HG03280 (cell line): ENCODE data around the gene PRCD.
"Not testable (repeated sequence)": the region's sequence is repeated elsewhere in the genome, so short reads cannot be mapped to it uniquely, and the experiment has no call there.

Experiments used
- ATAC-seq: cut with Tn5 transposase; IDR thresholded peaks from one replicate; pipeline ENCODE4 v1.9.1; 2021; ENCODE audit warnings: mild to moderate bottlenecking, moderate library complexity; ENCODE audit not compliant: unreplicated experiment

PRCD gene

DNA sequence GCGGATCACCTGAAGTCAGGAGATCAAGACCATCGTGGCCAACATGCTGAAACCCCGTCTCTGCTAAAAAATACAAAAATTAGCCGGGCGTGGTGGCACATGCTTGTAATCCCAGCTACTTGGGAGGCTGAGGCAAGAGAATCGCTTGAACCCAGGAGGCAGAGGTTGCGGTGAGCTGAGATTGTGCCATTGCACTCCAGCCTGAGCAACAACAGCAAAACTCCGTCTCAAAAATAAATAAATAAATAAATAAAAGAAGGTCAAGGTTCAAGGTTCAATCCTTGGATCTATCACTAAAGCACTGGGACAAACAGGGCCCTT is 14.4 kb upstream of the PRCD start:
- not testable (repeated sequence) for ATAC-seq

DNA sequence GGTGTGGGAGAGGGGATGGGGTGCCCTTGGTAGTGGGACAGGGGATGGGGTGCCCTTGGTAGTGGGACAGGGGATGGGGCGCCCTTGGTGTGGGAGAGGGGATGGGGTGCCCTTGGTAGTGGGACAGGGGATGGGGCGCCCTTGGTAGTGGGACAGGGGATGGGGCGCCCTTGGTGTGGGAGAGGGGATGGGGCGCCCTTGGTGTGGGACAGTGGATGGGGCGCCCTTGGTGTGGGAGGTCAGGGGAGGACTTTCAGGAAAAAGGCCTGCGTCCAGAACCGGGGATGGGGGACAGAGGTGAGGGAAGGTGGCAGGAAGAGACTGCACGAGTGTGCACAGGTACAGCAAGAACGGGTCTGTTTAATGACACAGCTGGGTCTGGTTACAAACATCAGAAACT is 12.8 kb upstream of the PRCD start:
- ATAC-seq, result not testable (repeated sequence)

DNA sequence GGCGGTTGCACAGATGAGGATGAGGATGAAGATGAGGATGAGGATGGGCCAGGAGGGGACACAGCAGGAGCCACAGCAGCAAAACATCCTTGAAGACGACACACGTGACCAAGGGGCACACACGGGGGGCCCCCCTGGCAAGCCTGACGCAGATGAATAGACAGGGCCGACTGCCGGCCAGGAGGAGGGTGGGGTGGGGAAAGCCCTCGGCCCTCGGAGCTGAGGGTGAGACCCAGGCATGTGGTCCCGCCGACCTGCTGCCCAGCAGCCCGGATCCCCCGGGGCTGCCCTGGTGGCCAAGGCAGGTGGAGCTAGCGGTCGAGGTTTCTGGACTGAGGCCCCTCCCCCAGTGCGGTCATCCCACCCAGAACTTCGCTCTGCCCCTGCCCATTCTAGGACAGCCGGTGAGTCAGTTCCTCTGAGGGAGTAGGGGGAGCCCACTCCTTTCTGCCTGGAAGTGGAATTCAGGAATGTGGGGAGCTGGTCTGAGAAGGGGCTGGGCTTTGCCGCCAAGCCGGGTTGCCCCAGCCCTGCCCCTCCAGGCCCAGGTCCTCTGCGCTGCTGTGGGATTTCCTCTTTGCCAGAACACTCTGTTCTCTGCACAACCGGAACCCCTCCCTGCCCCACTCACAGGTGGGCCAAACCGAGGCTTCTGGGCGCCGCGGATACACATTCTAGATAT is 12.3 kb upstream of the PRCD start:
- peak; percentile 43 for ATAC-seq

DNA sequence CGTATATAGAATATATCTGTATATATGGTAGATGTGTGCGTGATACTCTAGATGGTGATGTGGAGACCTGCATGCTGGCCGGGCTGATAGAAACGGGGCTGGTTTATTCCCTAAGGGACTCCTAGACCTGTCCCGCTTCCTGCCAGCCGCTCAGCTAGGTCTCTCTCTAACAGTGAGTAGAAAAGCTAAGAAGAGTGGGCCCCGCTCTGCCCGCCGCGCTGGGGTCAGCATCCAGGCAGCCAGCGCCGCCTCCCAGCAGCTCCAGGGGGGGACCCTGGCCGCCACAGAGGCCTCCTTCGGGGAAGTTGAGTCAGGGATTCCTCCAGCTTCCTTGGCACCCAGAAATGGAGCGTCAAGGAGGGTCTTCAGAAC is 11.7 kb upstream of the PRCD start:
- ATAC-seq, result peak; percentile 34

DNA sequence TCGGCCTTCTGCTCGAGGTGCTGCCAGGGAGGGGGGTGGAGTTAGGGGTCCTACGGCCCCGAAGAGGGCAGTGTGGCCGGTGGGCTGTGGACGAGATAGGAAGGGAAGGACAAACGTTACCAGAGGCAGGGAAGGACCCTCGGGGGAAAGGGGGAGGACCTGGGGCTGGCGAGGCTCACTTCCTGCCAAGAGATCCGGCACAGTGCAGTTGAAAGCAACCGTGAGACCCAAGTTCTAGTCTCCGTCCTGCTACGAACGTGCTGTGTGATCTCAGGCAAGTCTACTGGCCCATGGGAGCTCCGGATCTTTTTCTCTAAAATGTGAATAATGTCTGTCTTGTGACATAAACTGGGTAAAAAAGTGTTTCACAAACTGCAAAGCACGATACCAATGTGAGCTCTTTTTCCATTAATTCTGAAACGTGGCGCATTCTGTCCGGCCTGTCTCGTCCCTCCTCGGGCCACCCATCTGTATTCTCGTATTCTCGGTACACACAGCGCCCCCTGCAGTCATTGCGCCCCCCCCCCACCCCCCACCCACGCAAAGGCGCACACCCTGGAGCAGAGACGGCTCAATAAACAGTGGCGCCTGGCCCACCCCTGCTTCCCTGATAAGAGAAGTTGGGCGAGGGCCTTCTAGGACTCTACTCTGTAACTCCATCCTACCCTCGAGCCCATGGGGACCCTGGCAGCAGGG is 11.2 kb upstream of the PRCD start:
- no peak for ATAC-seq

DNA sequence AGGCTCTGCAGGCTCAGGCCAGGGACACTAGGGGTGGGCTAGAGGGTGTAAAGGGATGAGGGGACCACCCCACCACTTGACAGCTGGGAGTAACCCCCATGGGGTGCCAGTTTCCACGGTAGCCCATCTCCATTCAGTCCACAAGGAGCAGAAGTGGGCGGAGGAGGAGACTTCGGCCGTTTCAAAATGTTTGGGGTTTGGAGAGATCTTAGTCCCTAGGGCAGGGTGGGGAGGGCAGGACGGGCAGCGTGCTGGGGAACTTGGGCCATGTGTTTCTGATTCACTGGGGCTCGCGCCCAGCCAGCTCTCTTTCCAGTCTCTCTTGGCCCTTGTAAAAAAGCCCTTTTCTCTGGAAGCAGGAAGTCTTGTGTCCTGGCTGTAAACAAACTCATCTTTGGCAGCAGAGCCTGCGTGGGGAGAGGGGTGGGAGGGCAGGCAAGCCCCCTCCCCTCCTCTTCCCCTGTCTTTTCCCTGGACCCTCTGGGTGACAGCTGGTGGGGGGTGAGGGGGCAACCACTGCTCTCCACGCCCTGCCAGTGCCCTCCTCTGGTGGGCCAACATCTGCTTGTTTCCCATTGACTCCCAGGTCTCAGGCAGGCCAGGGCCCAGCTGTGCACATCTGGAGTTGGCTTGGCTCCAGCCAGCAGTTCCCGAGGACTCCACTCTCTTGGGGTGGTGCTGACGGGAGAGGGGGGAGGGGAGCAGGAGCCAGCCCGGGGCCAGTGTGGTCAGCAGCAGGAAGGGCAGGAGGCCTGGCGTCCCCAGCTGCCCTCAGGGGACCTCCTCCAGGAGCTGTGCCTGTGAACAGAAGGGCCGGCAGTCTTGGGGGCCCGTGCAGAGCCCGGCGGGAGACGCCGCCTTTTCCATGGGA is 10.4 kb upstream of the PRCD start:
- ATAC-seq, result no peak

DNA sequence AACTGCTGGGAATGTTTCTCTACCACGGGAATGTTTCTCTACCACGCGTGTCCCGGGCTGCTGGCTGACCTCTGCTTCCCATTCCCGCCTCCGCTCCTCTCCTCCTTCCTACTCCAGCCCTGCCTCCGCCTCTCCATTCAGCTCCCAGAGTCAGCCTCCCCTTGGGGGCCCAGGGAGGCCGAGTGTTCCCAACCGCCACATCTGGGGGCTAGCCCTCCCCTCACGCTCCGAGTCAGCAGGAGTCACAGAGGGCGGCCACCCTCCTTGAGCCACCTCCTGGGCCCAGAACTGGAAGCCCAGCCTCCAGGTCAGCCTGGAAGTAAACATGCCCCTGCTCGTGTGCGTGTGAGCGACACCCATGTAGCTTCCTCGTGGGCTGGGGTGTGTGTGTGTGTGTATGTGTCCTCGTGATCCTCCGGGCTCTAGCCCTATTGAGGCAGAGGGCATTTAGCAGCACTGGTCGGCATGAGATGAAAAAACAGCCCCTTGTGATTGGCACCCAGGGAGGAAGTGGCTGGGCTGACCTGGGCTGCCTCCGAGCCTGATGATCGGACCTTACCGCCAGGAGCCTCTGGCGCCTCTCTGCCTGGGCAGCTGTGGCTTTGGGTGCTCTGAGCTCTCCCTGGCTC is 9.6 kb upstream of the PRCD start:
- ATAC-seq, result no peak

DNA sequence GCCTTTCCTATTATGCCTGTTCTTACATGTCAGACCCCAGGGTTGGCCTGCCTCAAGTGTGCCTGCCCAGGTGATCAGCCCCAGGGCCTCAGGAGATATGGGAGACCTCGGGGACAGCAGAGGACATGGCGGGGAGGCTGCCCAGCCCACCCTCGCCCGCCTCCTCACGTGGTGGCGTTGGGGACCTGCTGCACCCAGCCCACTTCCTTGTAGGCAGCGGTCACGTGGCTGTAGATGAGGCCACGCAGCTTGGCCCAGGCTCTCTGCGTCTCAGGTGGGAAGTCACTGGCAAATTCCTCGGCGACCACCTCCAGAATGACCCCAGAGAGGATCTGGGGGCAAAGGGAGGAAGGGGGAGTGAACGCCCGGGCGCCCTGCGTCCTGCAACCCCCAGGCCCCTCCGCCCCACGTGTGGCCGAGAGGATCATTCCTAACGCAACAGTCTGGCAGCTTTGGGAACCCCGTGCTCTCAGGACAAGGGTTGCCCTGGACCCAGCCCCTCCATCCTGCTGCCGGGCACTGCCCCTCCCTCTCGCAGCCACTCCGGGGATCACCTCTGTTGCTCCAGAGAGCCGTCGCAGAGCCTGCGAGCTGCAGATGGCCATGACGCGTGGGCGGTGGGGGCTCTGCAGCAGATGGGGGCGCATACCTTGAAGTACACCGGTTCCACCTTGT is 8.9 kb upstream of the PRCD start:
- ATAC-seq, result no peak

DNA sequence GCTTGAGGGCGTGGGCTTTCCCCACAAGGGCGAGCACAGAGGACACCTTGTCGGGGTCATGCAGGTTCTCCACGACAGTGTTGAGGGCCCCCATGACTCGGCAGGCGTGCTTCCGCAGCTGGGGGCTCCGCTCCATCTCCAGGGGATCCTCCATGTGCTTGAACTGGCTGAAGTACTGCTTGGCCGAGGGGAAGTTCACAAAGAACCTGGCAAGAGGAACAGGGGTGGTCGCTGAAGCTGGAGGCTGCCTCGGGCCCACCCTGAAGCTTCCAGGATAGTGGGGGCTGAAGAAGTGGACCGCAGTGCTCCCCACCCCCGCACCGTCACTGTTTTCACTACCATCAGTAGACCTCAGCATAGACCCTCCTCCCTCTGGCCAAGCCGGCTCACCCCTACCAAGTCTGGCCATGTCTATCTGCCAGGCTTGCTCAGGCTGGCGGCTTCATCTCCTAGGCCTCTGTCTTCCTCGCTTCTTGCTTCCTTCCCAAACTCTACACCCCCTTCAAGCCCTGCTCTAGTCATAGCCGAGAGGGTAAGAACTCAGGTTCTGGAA is 8.3 kb upstream of the PRCD start:
- no peak for ATAC-seq

DNA sequence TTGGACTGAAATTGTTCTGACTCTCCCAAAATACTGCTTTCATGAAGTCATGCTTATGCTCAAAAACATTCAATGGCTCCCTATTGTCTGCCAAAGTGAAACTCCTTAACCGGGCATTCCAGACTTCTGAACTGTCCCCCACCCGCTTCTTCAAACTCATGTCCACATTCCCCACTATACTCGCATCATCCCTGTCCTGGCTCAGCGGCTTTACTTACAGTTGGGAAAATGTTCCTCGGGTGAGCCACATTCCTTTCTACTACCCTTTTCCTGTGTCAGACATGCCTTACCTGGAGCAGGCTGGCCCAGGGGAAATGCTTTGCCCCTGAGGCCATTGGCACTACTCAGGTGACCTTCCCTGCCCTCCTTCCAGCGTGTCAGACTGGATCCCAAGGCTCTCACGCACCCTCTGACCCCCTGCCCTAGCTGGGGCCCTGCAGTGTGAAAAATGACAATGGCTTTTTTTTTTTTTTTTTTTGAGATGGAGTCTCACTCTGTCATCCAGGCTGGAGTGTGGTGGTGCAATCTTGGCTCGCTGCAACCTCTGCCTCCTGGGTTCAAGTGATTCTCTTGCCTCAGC is 7.7 kb upstream of the PRCD start:
- no peak for ATAC-seq

DNA sequence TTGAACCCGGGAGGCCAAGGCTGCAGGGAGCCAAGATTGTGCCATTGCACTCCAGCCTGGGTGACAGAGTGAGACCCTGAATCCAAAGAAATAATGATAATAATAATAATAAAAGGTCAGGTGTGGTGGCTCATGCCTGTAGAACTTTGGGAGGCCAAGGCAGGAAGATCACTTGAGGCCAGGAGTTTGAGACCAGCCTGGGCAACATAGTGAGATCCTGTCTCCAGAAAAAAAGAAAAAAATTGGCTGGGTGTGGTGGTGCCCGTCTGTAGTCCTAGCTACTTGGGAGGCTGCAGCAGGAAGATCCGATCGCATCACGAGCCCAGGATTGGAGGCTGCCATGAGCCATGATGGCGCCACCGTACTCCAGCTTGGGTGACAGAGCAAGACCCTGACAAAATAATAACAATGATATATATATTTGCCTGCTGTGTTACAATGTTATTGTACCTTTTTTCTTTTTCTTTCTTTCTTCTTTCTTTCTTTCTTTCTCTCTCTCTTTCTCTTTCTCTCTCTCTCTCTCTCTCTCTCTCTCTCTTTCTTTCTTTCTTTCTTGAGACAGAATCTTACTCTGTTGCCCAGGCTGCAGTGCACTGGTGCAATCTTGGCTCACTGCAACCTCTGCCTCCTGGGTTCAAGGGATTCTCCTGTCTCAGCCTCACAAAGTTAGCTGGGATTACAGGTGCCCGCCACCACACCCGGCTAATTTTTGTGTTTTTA is 6.0 kb upstream of the PRCD start:
- not testable (repeated sequence) for ATAC-seq

DNA sequence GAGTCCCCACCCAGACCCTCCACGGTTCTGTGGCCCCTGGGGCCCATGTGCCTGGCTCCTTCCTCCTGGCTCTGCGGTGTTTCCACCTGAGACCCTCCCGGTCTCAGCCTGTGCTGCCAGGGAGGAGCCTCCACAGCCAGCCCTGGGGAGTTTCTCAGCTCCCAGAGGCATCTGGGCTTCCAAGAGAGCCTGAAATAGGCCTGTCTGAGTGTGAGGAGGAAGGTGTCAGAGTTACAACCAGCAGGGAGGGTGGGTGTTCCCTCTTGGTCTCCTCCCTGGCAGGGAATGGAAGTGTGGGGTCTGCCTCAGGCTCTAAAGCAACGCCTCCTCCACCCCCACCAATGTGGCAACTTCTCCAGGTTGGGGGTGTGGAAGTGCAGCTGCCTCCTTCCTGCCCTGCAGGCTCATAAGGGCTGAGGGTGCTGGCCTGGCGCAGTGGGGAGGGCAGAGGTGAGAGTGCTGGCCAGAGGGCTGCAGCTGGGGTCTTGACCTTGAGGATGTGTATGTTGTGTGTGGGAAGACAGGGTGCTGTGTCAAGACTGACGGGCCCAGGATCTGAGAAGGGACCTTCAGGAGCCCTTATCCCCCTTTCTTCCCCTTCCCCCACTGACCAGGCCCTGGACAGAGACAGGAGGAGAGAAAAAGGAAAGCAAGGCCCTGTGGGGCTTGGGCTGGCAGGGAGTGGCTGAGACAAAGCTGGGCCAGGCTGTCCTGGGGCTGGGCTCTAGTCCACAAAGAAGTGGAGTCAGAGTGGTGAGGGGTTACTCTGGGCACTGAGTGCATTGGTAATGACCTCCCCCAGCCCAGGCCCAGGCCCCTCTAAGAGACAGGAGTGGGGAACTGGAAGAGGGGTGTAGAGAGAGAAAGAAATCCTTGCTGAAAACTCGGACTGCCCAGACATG is 4.8 kb upstream of the PRCD start:
- no peak for ATAC-seq

DNA sequence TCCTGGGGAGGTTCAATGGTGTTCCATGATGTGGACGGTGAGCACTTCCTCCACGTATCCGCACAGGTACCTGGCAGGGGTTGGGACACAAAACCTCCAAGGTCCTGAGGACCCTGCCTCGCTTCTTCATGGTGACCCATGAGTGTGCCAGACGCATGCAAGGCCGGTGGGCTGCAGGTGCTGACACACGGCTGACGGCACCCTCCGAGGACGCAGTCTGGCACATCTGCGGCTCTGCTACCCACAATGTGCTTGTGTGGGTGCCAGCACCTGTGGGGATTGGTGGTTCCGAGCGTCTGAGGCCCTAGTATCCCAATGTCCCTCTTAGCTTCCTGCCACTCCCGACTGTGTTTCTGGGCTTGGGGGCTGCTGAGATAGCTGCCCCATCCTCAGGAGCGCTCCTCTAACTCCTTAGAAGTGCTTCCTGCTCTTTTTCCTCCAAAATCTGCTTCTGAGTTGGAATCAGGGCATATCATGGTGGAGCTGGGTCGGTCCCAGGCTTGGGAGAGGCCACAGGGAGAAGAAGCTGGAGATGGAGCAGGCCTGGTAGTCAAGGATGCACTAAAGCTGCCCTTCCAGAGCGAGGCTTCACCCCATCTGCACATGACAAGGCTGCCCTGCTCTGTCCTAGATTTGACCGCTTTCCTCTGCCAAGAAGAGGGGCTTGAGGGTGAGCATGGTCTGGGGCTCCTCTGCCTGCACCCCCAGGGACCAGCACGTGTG is 3.9 kb upstream of the PRCD start:
- ATAC-seq, result no peak

DNA sequence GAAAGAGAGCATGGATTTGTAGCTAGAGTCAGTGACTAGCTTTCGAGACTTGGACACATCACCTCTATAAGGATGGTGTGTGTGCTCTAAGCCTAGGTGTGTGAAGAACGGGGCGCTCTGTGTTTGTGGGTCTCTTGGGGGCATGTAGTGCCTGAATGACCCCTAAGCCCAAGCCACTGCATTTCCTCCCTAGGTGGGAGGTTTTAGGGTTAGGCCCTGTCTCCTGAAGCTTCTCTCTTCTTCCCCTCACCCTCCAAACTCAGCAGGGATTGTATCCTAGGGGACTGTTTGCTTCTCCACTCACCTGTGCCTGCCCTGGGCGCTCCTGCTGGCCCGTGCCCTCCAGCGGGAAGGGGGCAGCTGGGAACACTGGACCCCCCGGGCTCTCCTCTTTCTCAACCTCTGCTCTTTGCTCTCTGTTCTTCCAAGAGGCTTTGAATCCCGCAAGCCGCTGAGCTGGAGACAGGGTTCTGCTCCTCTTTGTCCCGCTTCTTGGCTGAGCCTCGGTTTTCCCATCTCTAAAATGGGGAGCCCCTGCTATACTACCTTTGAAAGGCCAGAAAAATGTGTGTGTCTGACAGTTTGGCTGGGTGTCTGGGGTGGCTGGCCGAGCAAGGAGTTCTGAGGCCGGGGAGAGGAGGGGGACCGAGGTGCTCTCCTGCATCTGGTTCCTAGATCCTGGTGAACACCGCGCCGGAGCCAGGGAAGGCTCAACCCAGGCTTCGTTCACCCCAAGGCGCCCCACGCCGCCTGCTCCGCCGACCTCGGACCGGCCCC is 3.1 kb upstream of the PRCD start:
- no peak for ATAC-seq

DNA sequence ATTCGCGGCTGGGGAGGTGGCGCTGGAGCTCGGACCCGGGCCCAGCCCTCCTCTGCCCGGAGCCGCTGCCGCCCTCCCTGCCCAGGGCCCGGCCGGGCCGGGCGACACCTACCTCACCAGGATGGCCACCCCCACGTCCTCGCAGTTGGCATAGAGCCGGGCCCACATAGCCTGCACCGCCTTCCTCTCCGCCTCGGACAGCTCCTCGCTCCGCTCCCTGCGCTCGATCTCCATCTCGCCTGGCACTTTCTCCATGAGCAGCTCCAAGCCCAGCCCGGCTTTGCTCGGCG is 2.6 kb upstream of the PRCD start:
- ATAC-seq, result no peak

DNA sequence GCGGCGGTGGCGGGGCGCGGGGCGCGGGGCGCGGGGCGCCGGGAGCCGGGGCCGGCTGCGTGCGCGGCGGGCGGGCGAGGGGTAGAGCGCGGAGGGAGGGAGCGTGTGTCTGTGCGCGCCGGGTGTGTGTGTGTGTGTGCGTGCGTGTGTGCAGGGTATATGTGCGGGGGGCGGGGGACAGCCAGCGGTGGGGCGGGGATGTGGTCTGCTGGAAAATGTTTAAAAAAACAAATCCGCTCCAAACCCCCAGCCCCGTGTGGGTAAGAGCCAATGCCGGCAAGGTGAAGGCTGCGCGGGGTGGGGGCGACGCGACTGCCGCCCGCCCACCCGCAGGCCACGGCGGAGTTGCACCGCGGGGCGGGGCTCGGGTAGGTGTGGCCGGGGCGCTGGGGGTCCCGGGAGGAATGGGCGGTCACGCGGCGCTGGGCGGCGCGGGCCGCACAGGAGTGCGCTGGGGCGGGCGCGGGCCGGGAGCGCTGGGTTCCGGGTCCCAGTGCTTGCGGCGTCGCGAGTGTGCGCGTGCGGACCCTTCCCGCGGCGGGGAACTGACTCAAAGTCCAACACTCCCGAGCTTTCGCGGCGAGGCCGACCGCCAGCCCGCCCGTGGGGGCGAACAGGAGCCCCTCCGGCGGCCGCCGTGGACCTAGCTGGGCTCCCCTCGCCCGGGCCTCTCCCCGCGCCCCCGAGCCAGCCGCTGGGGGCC is 2.1 kb upstream of the PRCD start, which contains the start of gene CYGB:
TSS of gene CYGB (minus strand) at position 132 of the 703 bp plus-strand sequence. CDS start 167 bp downstream, outside the sequence.
- ATAC-seq, result no peak
